HUES48 (cell line): ENCODE measurements around the gene SMIM7.
A peak's percentile ranks its signal among the peaks of the same experiment; 100 is the strongest.
"Not testable (repeated sequence)": the region's sequence is repeated elsewhere in the genome, so short reads cannot be mapped to it uniquely, and the experiment has no call there.

Experiments used
- H3K27ac ChIP-seq: one replicate; pipeline ENCODE4 v1.7.0; 2013; ENCODE audit warnings: low read depth, low read length, inconsistent platforms
- H3K27me3 ChIP-seq: 2 replicates; pipeline ENCODE4 v1.6.1; 2013; ENCODE audit warnings: mild to moderate bottlenecking, low read length; ENCODE audit not compliant: control insufficient read depth, insufficient read depth
- H3K36me3 ChIP-seq: 2 replicates; pipeline ENCODE4 v1.6.1; 2013; ENCODE audit warnings: low read length; ENCODE audit not compliant: control insufficient read depth, insufficient read depth
- H3K4me1 ChIP-seq: 2 replicates; pipeline ENCODE4 v1.6.1; 2013; ENCODE audit warnings: mild to moderate bottlenecking, low read length; ENCODE audit not compliant: control insufficient read depth, insufficient read depth
- H3K4me3 ChIP-seq: 2 replicates; pipeline ENCODE4 v1.5.1; 2013; ENCODE audit warnings: mild to moderate bottlenecking, low read depth, low read length
- H3K9ac ChIP-seq: 2 replicates; pipeline ENCODE4 v1.6.1; 2013; ENCODE audit warnings: mild to moderate bottlenecking, low read depth, low read length, moderate library complexity
- H3K9me3 ChIP-seq: 2 replicates; pipeline ENCODE4 v1.6.1; 2013; ENCODE audit warnings: low read length; ENCODE audit not compliant: control insufficient read depth, insufficient read depth

The SMIM7 gene

DNA sequence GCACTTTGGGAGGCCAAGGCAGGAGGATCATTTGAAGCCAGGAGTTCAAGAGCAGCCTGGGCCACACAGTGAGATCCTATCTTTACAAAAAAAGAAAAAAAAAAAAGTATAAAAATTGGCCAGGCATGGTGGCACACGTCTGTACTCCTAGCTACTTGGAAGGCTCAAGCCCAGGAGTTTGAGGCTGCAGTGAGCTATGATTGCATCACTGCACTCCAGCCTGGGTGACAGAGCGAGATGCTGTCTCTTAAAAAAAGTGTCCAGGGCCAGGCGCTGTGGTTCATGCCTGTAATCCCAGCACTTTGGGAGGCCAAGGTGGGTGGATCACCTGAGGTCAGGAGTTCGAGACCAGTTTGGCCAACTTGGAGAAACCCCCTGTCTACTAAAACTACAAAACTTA is 13.9 kb upstream of the SMIM7 start:
- not testable (repeated sequence) for H3K9me3 ChIP-seq, H3K4me1 ChIP-seq, H3K27ac ChIP-seq, H3K36me3 ChIP-seq, H3K4me3 ChIP-seq, H3K9ac ChIP-seq, H3K27me3 ChIP-seq

GRCh38 chr19:16673231-16673630 is 13.3 kb upstream of the SMIM7 start:
- no peaks in the 10 kb centered on the region for H3K27me3 ChIP-seq
- no peak overlapping the region for H3K9ac ChIP-seq
- no peak overlapping the region for H3K27ac ChIP-seq
- no peaks in the 10 kb centered on the region for H3K36me3 ChIP-seq
- no peaks in the 10 kb centered on the region for H3K4me1 ChIP-seq
- no peaks in the 10 kb centered on the region for H3K9me3 ChIP-seq
- H3K4me3 ChIP-seq, result no peak overlapping the region

DNA sequence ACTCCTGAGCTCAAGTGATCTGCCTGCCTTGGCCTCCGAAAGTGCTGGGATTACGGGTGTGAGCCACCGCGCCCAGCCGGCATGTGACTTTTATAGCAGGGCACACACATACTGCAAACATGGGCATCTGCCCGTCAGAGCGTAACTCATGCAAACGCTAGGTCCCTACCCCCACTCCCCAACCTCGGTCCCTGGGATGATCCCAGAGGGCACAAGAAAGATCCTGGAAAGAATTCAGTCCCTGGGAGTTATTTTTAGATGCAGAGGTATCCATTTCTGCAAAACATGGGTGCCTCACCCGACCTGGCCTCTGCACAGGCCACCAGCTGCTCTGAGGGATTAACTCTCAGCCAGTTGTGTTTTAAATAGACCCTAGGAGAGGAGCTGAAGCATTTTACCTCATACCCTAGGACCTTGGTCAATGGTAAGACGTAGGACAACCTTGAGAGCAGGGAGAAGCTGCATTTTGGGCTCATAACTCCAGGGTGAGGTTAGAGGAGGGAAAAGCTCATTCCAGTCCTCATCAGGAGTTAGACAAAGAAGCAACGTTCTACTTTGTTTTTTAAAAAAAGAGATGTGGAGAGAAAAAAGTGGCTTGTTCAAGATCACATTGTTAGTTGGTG is 11.8 kb upstream of the SMIM7 start:
- Histone ChIP-seq H3K9me3 (no peaks in the 10 kb centered on the region), H3K4me1 (no peaks in the 10 kb centered on the region), H3K27me3 (no peaks in the 10 kb centered on the region), H3K4me3 (no peak overlapping the region), H3K9ac (no peak overlapping the region), H3K27ac (no peak overlapping the region), H3K36me3 (no peaks in the 10 kb centered on the region)

- H3K27ac ChIP-seq, result no peak overlapping the region
- H3K27me3 ChIP-seq, result no peaks in the 10 kb centered on the region
- no peaks in the 10 kb centered on the region for H3K36me3 ChIP-seq
- no peak overlapping the region for H3K4me3 ChIP-seq
- no peak overlapping the region for H3K9ac ChIP-seq
- H3K4me1 ChIP-seq, result no peaks in the 10 kb centered on the region
- no peaks in the 10 kb centered on the region for H3K9me3 ChIP-seq
Measured at GRCh38 chr19:16670291-16670690, 10.3 kb upstream of the SMIM7 start.

DNA sequence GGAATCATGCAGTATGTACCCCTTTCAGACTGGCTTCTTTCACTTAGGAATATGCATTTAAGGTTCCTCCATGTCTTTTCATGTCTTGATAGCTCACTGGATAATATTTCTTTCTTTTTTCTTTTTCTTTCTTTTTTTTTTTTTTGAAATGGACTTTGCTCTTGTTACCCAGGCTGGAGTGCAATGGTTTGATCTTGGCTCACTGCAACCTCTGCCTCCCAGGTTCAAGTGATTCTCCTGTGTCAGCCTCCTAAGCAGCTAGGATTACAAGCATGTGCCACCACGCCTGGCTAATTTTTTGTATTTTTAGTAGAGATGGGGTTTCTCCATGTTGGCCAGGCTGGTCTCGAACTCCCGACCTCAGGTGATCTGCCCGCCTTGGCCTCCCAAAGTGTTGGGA is 8.8 kb upstream of the SMIM7 start:
- not testable (repeated sequence) for H3K4me1 ChIP-seq, H3K27me3 ChIP-seq, H3K27ac ChIP-seq, H3K36me3 ChIP-seq, H3K4me3 ChIP-seq, H3K9me3 ChIP-seq, H3K9ac ChIP-seq

- Histone ChIP-seq H3K36me3 (no peaks in the 10 kb centered on the region), H3K27ac (no peak overlapping the region), H3K9ac (no peak overlapping the region), H3K4me3 (no peak overlapping the region), H3K27me3 (no peaks in the 10 kb centered on the region), H3K9me3 (no peaks in the 10 kb centered on the region), H3K4me1 (no peaks in the 10 kb centered on the region)
Measured at GRCh38 chr19:16668176-16668575, 8.2 kb upstream of the SMIM7 start.

DNA sequence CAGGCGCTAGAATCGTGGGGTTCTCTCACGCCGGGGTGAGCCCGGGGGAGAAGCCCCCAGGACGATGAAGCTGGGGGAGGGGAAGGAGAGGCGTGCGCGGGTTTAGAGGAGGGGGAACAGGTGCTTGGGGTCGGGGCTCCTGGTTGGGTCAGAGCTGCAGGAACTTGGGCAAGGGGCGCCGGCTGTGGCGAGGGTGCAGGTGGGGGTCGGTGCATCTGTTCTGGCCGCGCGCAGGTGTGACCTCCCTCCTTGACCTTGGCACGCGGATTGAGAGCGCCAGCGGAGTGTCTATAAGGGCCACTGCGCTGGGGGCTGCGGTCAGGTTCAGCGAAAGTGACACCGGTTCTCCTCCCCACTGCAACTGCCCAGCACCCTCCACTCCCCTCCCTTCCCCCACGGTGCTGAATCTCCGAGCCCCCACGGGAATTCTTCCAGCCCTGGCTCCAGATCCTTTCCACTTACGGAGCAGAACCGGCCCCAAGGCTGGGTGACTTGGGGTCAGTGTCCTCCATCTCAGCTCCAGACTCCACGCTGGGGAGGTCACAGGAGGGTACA is 1.6 kb upstream of the SMIM7 start:
- Histone ChIP-seq H3K4me1 (0 out of 2 replicates have a peak, but pooled peaks cover 8% of the 10 kb centered on the region), H3K36me3 (peaks cover 24% of the 10 kb centered on the region), H3K27me3 (no peaks in the 10 kb centered on the region), H3K9ac (peak overlapping the region; percentile 44; the same call in 1 of the 2 replicates), H3K9me3 (no peaks in the 10 kb centered on the region), H3K27ac (no peak overlapping the region), H3K4me3 (peak overlapping the region; percentile 83)

DNA sequence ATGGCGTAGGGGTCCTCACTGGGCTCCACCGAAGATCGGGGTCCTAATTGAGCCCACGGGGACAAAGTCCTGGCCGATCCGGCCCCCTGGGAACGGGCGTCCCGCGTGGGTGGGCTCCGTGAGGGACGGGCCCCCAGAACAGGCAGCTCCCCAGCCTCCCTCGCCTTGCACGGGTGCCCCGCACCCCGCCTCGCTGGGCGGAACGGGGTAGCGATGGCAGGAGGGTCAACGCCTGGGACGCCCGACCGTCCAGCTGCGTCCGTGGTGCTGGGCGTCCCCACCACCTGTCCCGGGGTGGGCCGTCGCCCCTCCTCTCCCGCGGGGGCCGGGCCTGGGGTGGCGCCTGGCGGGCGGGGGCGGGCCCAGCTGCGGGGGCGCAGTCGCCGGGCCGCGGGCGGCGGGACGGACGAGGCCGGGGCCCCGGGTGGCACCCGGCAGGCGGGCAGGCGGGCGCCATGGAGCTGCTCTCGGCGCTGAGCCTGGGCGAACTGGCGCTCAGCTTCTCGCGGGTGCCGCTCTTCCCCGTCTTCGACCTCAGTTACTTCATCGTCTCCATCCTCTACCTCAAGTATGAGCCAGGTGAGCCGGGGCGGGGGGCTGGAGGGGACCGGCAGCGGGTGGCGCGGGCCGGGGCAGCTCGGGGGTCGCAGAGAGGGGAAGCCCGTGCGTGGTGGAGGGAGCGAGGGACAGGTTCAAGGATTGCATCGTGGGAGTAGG is 977 bp upstream of the SMIM7 start, which contains the start of gene TMEM38A:
Gene TMEM38A, plus strand, starts transcription at position 377 of the 717 bp plus-strand sequence. Its CDS starts 79 bp downstream, at position 456.
- peak within 1 kb of the TSS; percentile 91 for H3K27ac ChIP-seq
- no peaks in the 10 kb centered on the region for H3K27me3 ChIP-seq
- H3K4me1 ChIP-seq, result 0 out of 2 replicates have a peak, but pooled peaks cover 8% of the 10 kb centered on the region
- H3K4me3 ChIP-seq, result peak within 1 kb of the TSS; percentile 83
- H3K9ac ChIP-seq, result peak within 1 kb of the TSS; percentile 82
- no peaks in the 10 kb centered on the region for H3K9me3 ChIP-seq
- peaks cover 29% of the 10 kb centered on the region for H3K36me3 ChIP-seq

- peak overlapping the region; percentile 83 for H3K4me3 ChIP-seq
- H3K27me3 ChIP-seq, result no peaks in the 10 kb centered on the region
- no peaks in the 10 kb centered on the region for H3K9me3 ChIP-seq
- 0 out of 2 replicates have a peak, but pooled peaks cover 8% of the 10 kb centered on the region for H3K4me1 ChIP-seq
- H3K9ac ChIP-seq, result peak overlapping the region; percentile 42; the same call in 1 of the 2 replicates
- H3K27ac ChIP-seq, result peak overlapping the region; percentile 91
- H3K36me3 ChIP-seq, result peaks cover 42% of the 10 kb centered on the region
Measured at GRCh38 chr19:16659464-16659831, 496 bp downstream of the SMIM7 start.

DNA sequence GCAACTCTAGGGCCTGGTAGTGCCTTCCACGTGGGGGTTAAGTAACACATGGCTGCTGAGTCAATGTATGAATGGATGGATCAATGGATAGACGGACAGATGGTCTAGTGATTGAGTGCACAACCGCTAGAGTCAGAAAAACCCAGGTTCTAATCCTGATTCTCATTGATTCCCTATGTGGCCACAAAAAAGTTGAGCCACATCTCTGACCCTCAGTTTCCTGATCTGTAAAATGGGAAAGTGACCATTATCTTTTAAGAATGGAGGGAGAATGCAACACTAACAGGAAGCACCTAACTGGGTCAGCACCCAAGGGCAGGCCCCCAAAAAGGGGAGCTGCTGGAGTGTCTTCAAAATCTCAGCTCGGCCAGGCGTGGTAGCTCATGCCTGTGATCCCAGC is 2.6 kb downstream of the SMIM7 start:
- Histone ChIP-seq H3K4me1 (0 out of 2 replicates have a peak, but pooled peaks cover 8% of the 10 kb centered on the region), H3K9me3 (no peaks in the 10 kb centered on the region), H3K27me3 (no peaks in the 10 kb centered on the region), H3K27ac (no peak overlapping the region), H3K9ac (no peak overlapping the region), H3K36me3 (peaks cover 60% of the 10 kb centered on the region), H3K4me3 (no peak overlapping the region)

DNA sequence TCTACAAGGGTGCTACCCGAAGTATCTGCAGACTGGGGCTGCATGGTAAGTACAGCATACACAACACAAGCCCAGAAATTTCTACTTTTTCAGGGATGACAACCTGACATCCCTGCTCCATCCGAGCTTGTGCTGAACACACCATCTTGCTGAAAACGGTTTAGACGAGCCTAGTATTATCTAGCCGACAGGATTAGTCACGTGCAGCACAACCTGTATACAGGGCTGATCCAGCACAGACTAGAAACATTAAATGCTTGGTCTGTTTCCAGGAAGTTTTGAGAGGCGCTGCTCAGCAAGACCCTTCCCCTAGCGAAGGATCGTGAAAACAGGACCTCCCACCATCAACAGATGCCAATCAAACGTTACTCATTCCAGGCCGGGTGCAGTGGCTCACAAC is 4.2 kb downstream of the SMIM7 start:
- Histone ChIP-seq H3K27me3 (no peaks in the 10 kb centered on the region), H3K9me3 (no peaks in the 10 kb centered on the region), H3K4me3 (no peak overlapping the region), H3K9ac (no peak overlapping the region), H3K4me1 (0 out of 2 replicates have a peak, but pooled peaks cover 4% of the 10 kb centered on the region), H3K27ac (no peak overlapping the region), H3K36me3 (peaks cover 77% of the 10 kb centered on the region)
